OCI-LY7 (cell line): ENCODE data around the gene IARS2. TPM values are rescaled to one million over a fixed set of nuclear protein-coding genes. Genes with fewer than 3 reads are reported as not detected.

Experiments used
- BruUV-seq: library from RNA; stranded (reverse); fragments of 400-500 nt; replicated peaks from 2 replicates; lab custom pipeline; 2021; lab: Mats Ljungman, UMichigan
- CTCF ChIA-PET: fragments of 300-600 bp; sonication (Branson Sonifier 250); formaldehyde crosslinking; loops from one replicate; lab custom pipeline; 2022; ENCODE audit warnings: antibody characterized with exemption; ENCODE audit not compliant: unreplicated experiment; lab: Charles Lee
- POLR2A ChIA-PET: fragments of 300-600 bp; sonication (Branson Sonifier 250); formaldehyde crosslinking; loops from one replicate; lab custom pipeline; 2022; ENCODE audit warnings: antibody characterized with exemption; lab: Charles Lee
- DNase-seq: peaks from one replicate; pipeline ENCODE4 v3.0.0-alpha.2; 2015; ENCODE audit warnings: low spot score
- H2AFZ ChIP-seq: fragments of 200-600 bp; sonication (generic), shearing (Covaris generic); 2 replicates; pipeline ENCODE4 v1.6.1; 2014; ENCODE audit warnings: mild to moderate bottlenecking, antibody characterized with exemption, low read length, moderate library complexity
- H3K27ac ChIP-seq: fragments of 200-600 bp; sonication (generic); 2 replicates; pipeline ENCODE4 v1.5.1; 2014; ENCODE audit warnings: mixed run types, low read depth, mild to moderate bottlenecking, moderate library complexity, low read length, inconsistent platforms; ENCODE audit not compliant: poor library complexity, severe bottlenecking
- H3K36me3 ChIP-seq: fragments of 200-600 bp; sonication (generic); 2 replicates; pipeline ENCODE4 v1.6.1; 2014; ENCODE audit warnings: mild to moderate bottlenecking, antibody characterized with exemption, low read length, moderate library complexity, mixed read lengths; ENCODE audit not compliant: insufficient read depth
- H3K4me1 ChIP-seq: fragments of 200-600 bp; sonication (generic); 2 replicates; pipeline ENCODE4 v1.5.1; 2014; ENCODE audit warnings: mild to moderate bottlenecking, low read length; ENCODE audit not compliant: insufficient read depth, poor library complexity, severe bottlenecking
- H3K4me2 ChIP-seq: fragments of 200-600 bp; sonication (generic); 2 replicates; pipeline ENCODE4 v1.6.1; 2014; ENCODE audit warnings: mild to moderate bottlenecking, low read length
- H3K4me3 ChIP-seq: fragments of 200-600 bp; sonication (generic); 2 replicates; pipeline ENCODE4 v1.5.1; 2014; ENCODE audit warnings: mild to moderate bottlenecking, low read depth, low read length; ENCODE audit not compliant: poor library complexity, severe bottlenecking
- H3K79me2 ChIP-seq: fragments of 200-600 bp; sonication (generic); 2 replicates; pipeline ENCODE4 v1.6.1; 2016; ENCODE audit warnings: low read depth, mild to moderate bottlenecking, low read length, moderate library complexity, mixed read lengths; ENCODE audit not compliant: insufficient read depth
- H3K9me2 ChIP-seq: fragments of 200-600 bp; sonication (generic); 2 replicates; pipeline ENCODE4 v1.6.1; 2016; ENCODE audit warnings: mild to moderate bottlenecking, low read length, mixed read lengths; ENCODE audit not compliant: insufficient read depth
- H3K9me3 ChIP-seq: fragments of 200-600 bp; sonication (generic); 2 replicates; pipeline ENCODE4 v1.6.1; 2014; ENCODE audit warnings: mild to moderate bottlenecking, mixed run types, low read length, mixed read lengths
- H4K20me1 ChIP-seq: fragments of 200-600 bp; sonication (generic); 2 replicates; pipeline ENCODE4 v1.6.1; 2014; ENCODE audit warnings: mild to moderate bottlenecking, antibody characterized with exemption, low read length, moderate library complexity, mixed read lengths; ENCODE audit not compliant: insufficient read depth
- EZH2phosphoT487 ChIP-seq: fragments of 200-600 bp; sonication (generic); IDR thresholded peaks from 2 replicates; pipeline ENCODE4 v1.6.1; 2018; ENCODE audit warnings: low read depth, borderline replicate concordance, mild to moderate bottlenecking, mixed run types, antibody characterized with exemption, low read length, moderate library complexity, mixed read lengths
- intact Hi-C: fragments of 100-400 bp; cut with micrococcal nuclease; formaldehyde crosslinking; loops from one replicate; pipeline ENCODE4 v1.10.0; 2022; ENCODE audit not compliant: unreplicated experiment
- total RNA-seq, 2 experiments: library from RNA; depleted of rRNA in 1 of 2; stranded (reverse); fragments of >200 nt in 1 of 2; shearing (Covaris generic) in 1 of 2; gene quantifications; 2 replicates each; pipeline ENCODE4 v1.2.3, GENCODE V29; 2014 to 2022
- TF ChIP-seq, protein P1 (sequence below): fragments of 200-600 bp; sonication (generic); conservative IDR thresholded peaks from 2 replicates; pipeline ENCODE4 v1.5.1; 2014; ENCODE audit warnings: mild to moderate bottlenecking, antibody characterized with exemption, low read length, moderate library complexity, mixed read lengths

IARS2 gene
- total RNA-seq, 2 experiments from 2014 or later = 62.6 to 91.3 TPM

DNA sequence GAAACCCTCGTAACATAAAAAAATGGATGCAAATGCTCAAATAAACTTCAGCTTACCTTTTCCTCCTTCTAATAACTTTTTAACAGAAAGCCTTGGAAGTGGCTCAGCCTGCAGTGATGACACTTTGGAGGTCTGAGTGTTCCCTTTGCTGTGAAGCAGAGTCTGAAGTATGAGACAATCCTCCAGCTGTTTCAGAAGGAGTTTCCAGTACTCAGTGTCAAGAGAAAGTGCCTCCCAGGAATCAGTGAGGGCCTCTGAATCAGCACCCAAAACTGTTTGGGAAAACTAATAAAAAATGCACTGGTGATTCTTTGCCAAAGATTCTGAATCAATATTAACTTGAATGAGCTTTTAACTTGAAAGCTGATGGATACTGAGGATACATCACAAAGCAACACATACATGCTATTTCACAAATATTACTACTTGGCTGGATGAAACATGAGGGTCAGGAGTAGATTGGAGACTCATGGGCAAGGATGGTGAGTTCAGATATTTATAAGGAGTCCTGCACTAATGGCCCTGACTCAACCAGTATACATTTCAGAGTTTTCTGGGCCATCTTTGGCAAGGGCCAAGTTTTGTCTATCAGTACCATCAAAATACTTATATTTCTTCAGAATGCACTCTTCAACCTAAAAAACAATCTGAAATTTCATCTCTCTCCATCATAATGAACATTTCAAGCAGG lies 77.0 kb downstream of the IARS2 start:
- no TSS peak for BruUV-seq
- intact Hi-C loops = no loop called here
- CTCF ChIA-PET = no interaction called here

GRCh38 chr1:220176540-220176939 lies 82.6 kb downstream of the IARS2 start:
- TF ChIP-seq EZH2phosphoT487 = no peak
- TF ChIP-seq, protein P1, sequence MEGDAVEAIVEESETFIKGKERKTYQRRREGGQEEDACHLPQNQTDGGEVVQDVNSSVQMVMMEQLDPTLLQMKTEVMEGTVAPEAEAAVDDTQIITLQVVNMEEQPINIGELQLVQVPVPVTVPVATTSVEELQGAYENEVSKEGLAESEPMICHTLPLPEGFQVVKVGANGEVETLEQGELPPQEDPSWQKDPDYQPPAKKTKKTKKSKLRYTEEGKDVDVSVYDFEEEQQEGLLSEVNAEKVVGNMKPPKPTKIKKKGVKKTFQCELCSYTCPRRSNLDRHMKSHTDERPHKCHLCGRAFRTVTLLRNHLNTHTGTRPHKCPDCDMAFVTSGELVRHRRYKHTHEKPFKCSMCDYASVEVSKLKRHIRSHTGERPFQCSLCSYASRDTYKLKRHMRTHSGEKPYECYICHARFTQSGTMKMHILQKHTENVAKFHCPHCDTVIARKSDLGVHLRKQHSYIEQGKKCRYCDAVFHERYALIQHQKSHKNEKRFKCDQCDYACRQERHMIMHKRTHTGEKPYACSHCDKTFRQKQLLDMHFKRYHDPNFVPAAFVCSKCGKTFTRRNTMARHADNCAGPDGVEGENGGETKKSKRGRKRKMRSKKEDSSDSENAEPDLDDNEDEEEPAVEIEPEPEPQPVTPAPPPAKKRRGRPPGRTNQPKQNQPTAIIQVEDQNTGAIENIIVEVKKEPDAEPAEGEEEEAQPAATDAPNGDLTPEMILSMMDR = no peak
- Histone ChIP-seq H3K4me3 (no peak overlapping the region), H3K9me3 (no peaks in the 10 kb centered on the region), H3K27ac (no peak overlapping the region), H3K79me2 (no peaks in the 10 kb centered on the region), H2AFZ (no peak overlapping the region), H3K4me1 (no peaks in the 10 kb centered on the region), H3K36me3 (peaks cover 58% of the 10 kb centered on the region), H3K4me2 (no peak overlapping the region), H3K9me2 (no peaks in the 10 kb centered on the region), H4K20me1 (no peaks in the 10 kb centered on the region)
- ChIA-PET CTCF (no interaction called here), POLR2A (interaction anchor here (1.2 kb wide), 1 partner anchor 11 kb away, joined by 3 read pairs; no protein-coding TSS in a partner anchor)
- intact Hi-C loops = no loop called here
- DNase-seq = no peak
- BruUV-seq = no TSS peak

More for the DNA sequence above, 77.0 kb downstream of the IARS2 start:
- H3K79me2 ChIP-seq = no peaks in the 10 kb centered on the region
- H3K4me1 ChIP-seq = no peaks in the 10 kb centered on the region
- DNase-seq = no peak
- no peak overlapping the region for H3K27ac ChIP-seq
- no peak for TF ChIP-seq EZH2phosphoT487
- TF ChIP-seq, protein P1 = no peak
- no peaks in the 10 kb centered on the region for H4K20me1 ChIP-seq
- no peak overlapping the region for H3K4me3 ChIP-seq
- H3K4me2 ChIP-seq = no peak overlapping the region
- H3K9me3 ChIP-seq = no peaks in the 10 kb centered on the region
- POLR2A ChIA-PET = interaction anchor here (0.6 to 1.5 kb wide), 2 partner anchors 15 to 26 kb away, joined by 3 read pairs; no protein-coding TSS in a partner anchor
- no peaks in the 10 kb centered on the region for H3K9me2 ChIP-seq
- H2AFZ ChIP-seq = no peak overlapping the region
- peaks cover 66% of the 10 kb centered on the region for H3K36me3 ChIP-seq

DNA sequence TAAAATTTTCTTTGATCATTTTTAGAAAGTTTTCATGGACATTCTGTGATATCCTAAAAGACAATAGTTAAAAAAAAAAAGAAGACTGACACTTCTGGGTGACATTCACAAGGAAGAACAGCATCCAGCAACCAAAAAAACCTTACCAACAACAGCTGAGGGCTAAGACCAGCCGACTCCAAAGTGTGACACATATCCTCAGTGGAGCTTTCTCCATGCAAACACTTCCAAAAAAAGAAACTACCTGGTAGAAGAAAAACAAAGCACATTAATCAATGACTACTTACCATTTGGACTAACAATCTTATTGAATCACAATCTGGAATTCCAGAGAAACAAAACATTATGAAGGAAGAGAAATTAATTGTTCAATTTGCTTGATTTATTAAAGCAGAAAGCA lies 88.2 kb downstream of the IARS2 start:
- POLR2A ChIA-PET = no interaction called here
- no peak for DNase-seq
- H3K9me3 ChIP-seq = no peaks in the 10 kb centered on the region
- H3K79me2 ChIP-seq = no peaks in the 10 kb centered on the region
- CTCF ChIA-PET = no interaction called here
- H3K4me3 ChIP-seq = no peak overlapping the region
- H3K9me2 ChIP-seq = no peaks in the 10 kb centered on the region
- H4K20me1 ChIP-seq = no peaks in the 10 kb centered on the region
- H2AFZ ChIP-seq = no peak overlapping the region
- intact Hi-C loops = no loop called here
- H3K4me2 ChIP-seq = no peak overlapping the region
- BruUV-seq = no TSS peak
- peaks cover 69% of the 10 kb centered on the region for H3K36me3 ChIP-seq
- no peak overlapping the region for H3K27ac ChIP-seq
- TF ChIP-seq EZH2phosphoT487 = no peak
- TF ChIP-seq, protein P1 = no peak
- no peaks in the 10 kb centered on the region for H3K4me1 ChIP-seq
